SH-SY5Y (cell line): ENCODE results near the gene NUP93.

Experiments used
- GATA2 ChIP-seq: IDR thresholded peaks from 2 replicates; pipeline ENCODE4 v1.6.1; 2011; ENCODE audit warnings: mild to moderate bottlenecking, low read depth, low read length
- GATA3 ChIP-seq: IDR thresholded peaks from 2 replicates; pipeline ENCODE4 v1.6.1; 2011; ENCODE audit warnings: low read depth, mild to moderate bottlenecking, low read length, moderate library complexity

- TF ChIP-seq GATA2 (no peak), GATA3 (no peak)
These were observed 69.0 kb downstream of the NUP93 start for GRCh38 chr16:56798955-56799354.
